Measurements from ENCODE around the gene SEBOX. TPM values are rescaled to one million over a fixed set of nuclear protein-coding genes. Genes with fewer than 3 reads are reported as not detected.

Gene SEBOX
- total RNA-seq, 1 donor, result not detected

- H3K4me3 ChIP-seq (ENCODE audit: low read depth, low read length), result no peak overlapping the region
- DNase-seq (ENCODE audit: low read depth), result no peak
- no peak for TF ChIP-seq CTCF (IDR thresholded peaks at IDR 0.05; ENCODE audit: insufficient read depth, low read depth, low read length)
These were observed 23.1 kb upstream of the SEBOX start for GRCh38 chr17:28388106-28388505.

GRCh38 chr17:28386391-28386790 lies 21.4 kb upstream of the SEBOX start:
- no peak overlapping the region for H3K4me3 ChIP-seq (ENCODE audit: low read depth, low read length)
- TF ChIP-seq CTCF (IDR thresholded peaks at IDR 0.05; ENCODE audit: insufficient read depth, low read depth, low read length), result no peak
- no peak for DNase-seq (ENCODE audit: low read depth)

GRCh38 chr17:28385406-28385805 lies 20.4 kb upstream of the SEBOX start:
- no peak for DNase-seq (ENCODE audit: low read depth)
- no peak for TF ChIP-seq CTCF (IDR thresholded peaks at IDR 0.05; ENCODE audit: insufficient read depth, low read depth, low read length)
- H3K4me3 ChIP-seq (ENCODE audit: low read depth, low read length), result no peak overlapping the region

GRCh38 chr17:28385037-28385400 lies 20.0 kb upstream of the SEBOX start:
- H3K4me3 ChIP-seq (ENCODE audit: low read depth, low read length), result no peak overlapping the region
- no peak for DNase-seq (ENCODE audit: low read depth)
- TF ChIP-seq CTCF (IDR thresholded peaks at IDR 0.05; ENCODE audit: insufficient read depth, low read depth, low read length), result no peak

- H3K4me3 ChIP-seq (ENCODE audit: low read depth, low read length), result no peak overlapping the region
- TF ChIP-seq CTCF (IDR thresholded peaks at IDR 0.05; ENCODE audit: insufficient read depth, low read depth, low read length), result no peak
- DNase-seq (ENCODE audit: low read depth), result no peak
These were observed 19.5 kb upstream of the SEBOX start for GRCh38 chr17:28384281-28385036.

- no peak for TF ChIP-seq CTCF (IDR thresholded peaks at IDR 0.05; ENCODE audit: insufficient read depth, low read depth, low read length)
- H3K4me3 ChIP-seq (ENCODE audit: low read depth, low read length), result no peak overlapping the region
- DNase-seq (ENCODE audit: low read depth), result no peak
These were observed 16.3 kb upstream of the SEBOX start for GRCh38 chr17:28381141-28381825.
